Endothelial cell of umbilical vein (primary cell): Measurements from ENCODE around the gene PRR5L.

Source experiments
- MYC ChIP-seq: IDR thresholded peaks from one replicate; pipeline ENCODE4 v1.6.1; 2011; ENCODE audit warnings: mild to moderate bottlenecking, low read depth, low read length
- POLR2A ChIP-seq: IDR thresholded peaks from 2 replicates; pipeline ENCODE4 v1.6.1; 2012; ENCODE audit warnings: low read depth, mild to moderate bottlenecking, control low read depth, low read length
- TF ChIP-seq, protein P1 (sequence below), 2 donors: IDR thresholded peaks; 1 replicate in 1 of 2; 2 replicates in 1 of 2; pipeline ENCODE4 v1.5.1; 2011; ENCODE audit warnings: low read length in 2 of 2, mild to moderate bottlenecking in 2 of 2, moderate library complexity in 2 of 2, control low read depth in 1 of 2, inconsistent platforms in 1 of 2, low read depth in 1 of 2; ENCODE audit not compliant: insufficient read depth in 1 of 2; ENCODE audit errors: extremely low read depth in 1 of 2

DNA sequence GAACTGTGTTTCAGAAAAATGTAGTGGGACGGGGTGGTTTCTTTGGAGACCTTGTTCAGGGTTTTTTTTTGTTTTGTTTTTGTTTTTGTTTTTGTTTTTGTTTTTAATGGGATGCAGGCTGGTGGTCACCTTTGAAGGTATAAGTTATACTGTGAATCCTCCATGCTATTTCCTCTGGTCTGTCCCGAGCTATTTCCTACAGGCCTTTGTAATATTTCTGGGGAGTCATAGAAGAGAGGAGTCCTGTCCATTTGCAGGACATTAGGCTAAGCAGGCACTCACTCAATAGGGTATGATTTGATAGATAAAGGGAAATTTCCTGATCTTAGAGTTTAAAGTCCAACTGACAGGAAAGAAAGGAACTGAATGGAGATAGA is 136.0 kb downstream of the PRR5L start:
- TF ChIP-seq, protein P1, sequence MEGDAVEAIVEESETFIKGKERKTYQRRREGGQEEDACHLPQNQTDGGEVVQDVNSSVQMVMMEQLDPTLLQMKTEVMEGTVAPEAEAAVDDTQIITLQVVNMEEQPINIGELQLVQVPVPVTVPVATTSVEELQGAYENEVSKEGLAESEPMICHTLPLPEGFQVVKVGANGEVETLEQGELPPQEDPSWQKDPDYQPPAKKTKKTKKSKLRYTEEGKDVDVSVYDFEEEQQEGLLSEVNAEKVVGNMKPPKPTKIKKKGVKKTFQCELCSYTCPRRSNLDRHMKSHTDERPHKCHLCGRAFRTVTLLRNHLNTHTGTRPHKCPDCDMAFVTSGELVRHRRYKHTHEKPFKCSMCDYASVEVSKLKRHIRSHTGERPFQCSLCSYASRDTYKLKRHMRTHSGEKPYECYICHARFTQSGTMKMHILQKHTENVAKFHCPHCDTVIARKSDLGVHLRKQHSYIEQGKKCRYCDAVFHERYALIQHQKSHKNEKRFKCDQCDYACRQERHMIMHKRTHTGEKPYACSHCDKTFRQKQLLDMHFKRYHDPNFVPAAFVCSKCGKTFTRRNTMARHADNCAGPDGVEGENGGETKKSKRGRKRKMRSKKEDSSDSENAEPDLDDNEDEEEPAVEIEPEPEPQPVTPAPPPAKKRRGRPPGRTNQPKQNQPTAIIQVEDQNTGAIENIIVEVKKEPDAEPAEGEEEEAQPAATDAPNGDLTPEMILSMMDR (IDR thresholded peaks at IDR 0.05; ENCODE audit: extremely low read depth in 1 of 2, insufficient read depth in 1 of 2, low read depth in 1 of 2, low read length in 2 of 2): no peak
- no peak for TF ChIP-seq MYC
- no peak for TF ChIP-seq POLR2A
